ENCODE measurements around the gene MEST. TPM values are rescaled to one million over a fixed set of nuclear protein-coding genes. Genes with fewer than 3 reads are reported as not detected.

The MEST gene
- polyA plus RNA-seq, 1 donor (not counting 4 experiments of a cell fraction or from before 2014, with no cell fraction given) = 5.8 TPM

GRCh38 chr7:130486954-130487436, 4.9 kb upstream of the MEST start:
- dilution Hi-C loops (cut with MboI; ENCODE audit: extremely low pct_ligation_motif_present, low sequenced_read_pairs) = no loop called here
- no peak for DNase-seq (ENCODE audit: low read depth, low spot score)

GRCh38 chr7:130488392-130489139, 3.3 kb upstream of the MEST start:
- Histone ChIP-seq H4K20me1 (ENCODE audit: control insufficient read depth, extremely low read depth, insufficient read depth, low read length) (no peaks in the 10 kb centered on the region), H3K4me1 (ENCODE audit: control insufficient read depth, extremely low read depth, insufficient read depth, low read length) (peaks cover 23% of the 10 kb centered on the region), H3K9me3 (ENCODE audit: control insufficient read depth, low read depth, low read length) (no peaks in the 10 kb centered on the region), H3K9ac (ENCODE audit: control insufficient read depth, extremely low read depth, insufficient read depth, low read length) (no peak overlapping the region), H3K27me3 (ENCODE audit: control insufficient read depth, extremely low read depth, insufficient read depth, low read length) (peaks cover 39% of the 10 kb centered on the region), H3K4me3 (ENCODE audit: control insufficient read depth in 2 of 3, extremely low read depth in 1 of 3, insufficient read depth in 2 of 3, low read depth in 1 of 3, low read length in 3 of 3) (no peak overlapping the region), H3K9me1 (ENCODE audit: control insufficient read depth, extremely low read depth, insufficient read depth, low read length) (no peaks in the 10 kb centered on the region), H3K4me2 (ENCODE audit: control insufficient read depth, extremely low read depth, insufficient read depth, low read depth, low read length) (no peak overlapping the region), H3K79me2 (ENCODE audit: control insufficient read depth, insufficient read depth, low read length) (no peaks in the 10 kb centered on the region), H3K27ac (ENCODE audit: control insufficient read depth, insufficient read depth, low read length) (no peak overlapping the region), H3K36me3 (ENCODE audit: control insufficient read depth in 2 of 2, extremely low read depth in 1 of 2, insufficient read depth in 2 of 2, low read length in 2 of 2) (no peaks in the 10 kb centered on the region), H2AFZ (ENCODE audit: control insufficient read depth, low read length) (no peak overlapping the region)
- FAIRE-seq (no peak), DNase-seq (ENCODE audit: low read depth, low spot score) (no peak)
- dilution Hi-C loops (cut with MboI; ENCODE audit: extremely low pct_ligation_motif_present, low sequenced_read_pairs) = no loop called here
- no peak for TF ChIP-seq EZH2 (IDR thresholded peaks at IDR 0.05; ENCODE audit: low read length)
- no peak for TF ChIP-seq CTCF (optimal IDR thresholded peaks at IDR 0.05 in 1 of 3, IDR thresholded peaks at IDR 0.05 in 1 of 3, conservative IDR thresholded peaks at IDR 0.05 in 1 of 3; ENCODE audit: extremely low read depth in 1 of 3, insufficient read depth in 2 of 3, low read length in 3 of 3)

More at GRCh38 chr7:130486954-130487436, 4.9 kb upstream of the MEST start:
- no peaks in the 10 kb centered on the region for H3K36me3 ChIP-seq (ENCODE audit: control insufficient read depth in 2 of 2, extremely low read depth in 1 of 2, insufficient read depth in 2 of 2, low read length in 2 of 2)
- TF ChIP-seq CTCF (optimal IDR thresholded peaks at IDR 0.05 in 1 of 3, IDR thresholded peaks at IDR 0.05 in 1 of 3, conservative IDR thresholded peaks at IDR 0.05 in 1 of 3; ENCODE audit: extremely low read depth in 1 of 3, insufficient read depth in 2 of 3, low read length in 3 of 3) (no peak), EZH2 (IDR thresholded peaks at IDR 0.05; ENCODE audit: low read length) (no peak)
- no peaks in the 10 kb centered on the region for H3K79me2 ChIP-seq (ENCODE audit: control insufficient read depth, insufficient read depth, low read length)
- H3K4me3 ChIP-seq (ENCODE audit: control insufficient read depth in 2 of 3, extremely low read depth in 1 of 3, insufficient read depth in 2 of 3, low read depth in 1 of 3, low read length in 3 of 3) = peak overlapping the region in 1 of 3 experiments; percentile 52
- H3K4me1 ChIP-seq (ENCODE audit: control insufficient read depth, extremely low read depth, insufficient read depth, low read length) = peaks cover 19% of the 10 kb centered on the region
- H3K27me3 ChIP-seq (ENCODE audit: control insufficient read depth, extremely low read depth, insufficient read depth, low read length) = peaks cover 27% of the 10 kb centered on the region
- peak overlapping the region; percentile 89 for H2AFZ ChIP-seq (ENCODE audit: control insufficient read depth, low read length)
- no peaks in the 10 kb centered on the region for H4K20me1 ChIP-seq (ENCODE audit: control insufficient read depth, extremely low read depth, insufficient read depth, low read length)
- H3K9me1 ChIP-seq (ENCODE audit: control insufficient read depth, extremely low read depth, insufficient read depth, low read length) = no peaks in the 10 kb centered on the region
- FAIRE-seq = no peak
- H3K27ac ChIP-seq (ENCODE audit: control insufficient read depth, insufficient read depth, low read length) = no peak overlapping the region
- no peak overlapping the region for H3K9ac ChIP-seq (ENCODE audit: control insufficient read depth, extremely low read depth, insufficient read depth, low read length)
- peak overlapping the region; percentile 81 for H3K4me2 ChIP-seq (ENCODE audit: control insufficient read depth, extremely low read depth, insufficient read depth, low read depth, low read length)
- H3K9me3 ChIP-seq (ENCODE audit: control insufficient read depth, low read depth, low read length) = no peaks in the 10 kb centered on the region
